Endothelial cell of umbilical vein (primary cell): ENCODE results near the gene WFDC13. TPM values are rescaled to one million over a fixed set of nuclear protein-coding genes. Genes with fewer than 3 reads are reported as not detected.

Experiments
- BruUV-seq: library from RNA; stranded (reverse); fragments of 400-500 nt; replicated peaks from 2 replicates; lab custom pipeline; 2021; lab: Mats Ljungman, UMichigan
- CTCF ChIA-PET: fragments of 300-600, 350-600 bp; sonication (Branson Sonifier 250); formaldehyde crosslinking; loops from one replicate; lab custom pipeline; 2021; ENCODE audit warnings: antibody characterized with exemption, inconsistent platforms; lab: Charles Lee
- POLR2A ChIA-PET: fragments of 300-600, 350-600 bp; sonication (Branson Sonifier 250); formaldehyde crosslinking; loops from one replicate; lab custom pipeline; 2021; ENCODE audit warnings: antibody characterized with exemption, inconsistent platforms; lab: Charles Lee
- DNase-seq: peaks from one replicate; pipeline ENCODE4 v3.0.0-alpha.2; 2011; ENCODE audit warnings: low read depth, low spot score
- FAIRE-seq: peaks from 2 replicates; lab custom pipeline; 2011; peaks lifted over from hg19 to GRCh38; lab: Jason Lieb, UNC
- H2AFZ ChIP-seq: 2 replicates; pipeline ENCODE4 v1.6.0; 2012; ENCODE audit warnings: low read depth, low read length, control low read depth, inconsistent platforms
- H3K27ac ChIP-seq: 2 replicates; pipeline ENCODE4 v1.5.1; 2011; ENCODE audit warnings: low read depth, mild to moderate bottlenecking, control low read depth, low read length, moderate library complexity; ENCODE audit not compliant: insufficient read depth
- H3K27me3 ChIP-seq, 2 experiments: 2 replicates each; pipeline versions ENCODE4 v1.6.0 to v1.6.1; 2011; ENCODE audit warnings: low read length in 2 of 2, mixed read lengths in 1 of 2; ENCODE audit not compliant: control insufficient read depth in 2 of 2, insufficient read depth in 2 of 2
- H3K36me3 ChIP-seq, 2 experiments: 2 replicates in 1 of 2; 3 replicates in 1 of 2; pipeline ENCODE4 v1.5.1; 2011; ENCODE audit warnings: low read length in 2 of 2, mild to moderate bottlenecking in 1 of 2, moderate library complexity in 1 of 2; ENCODE audit not compliant: control insufficient read depth in 2 of 2, insufficient read depth in 2 of 2; ENCODE audit errors: extremely low read depth in 1 of 2
- H3K4me1 ChIP-seq: 3 replicates; pipeline ENCODE4 v1.5.1; 2011; ENCODE audit warnings: mild to moderate bottlenecking, low read length; ENCODE audit not compliant: control insufficient read depth, insufficient read depth; ENCODE audit errors: extremely low read depth
- H3K4me2 ChIP-seq: 2 replicates; pipeline ENCODE4 v1.6.1; 2011; ENCODE audit warnings: low read length, control low read depth, mixed read lengths; ENCODE audit not compliant: insufficient read depth
- H3K4me3 ChIP-seq, 3 experiments: fragments of 200-600 bp in 1 of 3; sonication (generic), shearing (Covaris generic) in 1 of 3; replicated peaks in 1 of 3; 2 replicates each; pipeline ENCODE4 v1.5.1; 2011 to 2016; ENCODE audit warnings: control low read depth in 3 of 3, low read length in 3 of 3, mild to moderate bottlenecking in 2 of 3, inconsistent platforms in 1 of 3, low read depth in 1 of 3, moderate library complexity in 1 of 3; ENCODE audit not compliant: insufficient read depth in 1 of 3
- H3K79me2 ChIP-seq: 2 replicates; pipeline ENCODE4 v1.6.0; 2012; ENCODE audit warnings: low read length, inconsistent platforms; ENCODE audit not compliant: control insufficient read depth, insufficient read depth
- H3K9ac ChIP-seq: replicated peaks from 2 replicates; pipeline ENCODE3; 2011; ENCODE audit warnings: low read length, control low read depth; ENCODE audit not compliant: insufficient read depth; ENCODE audit errors: extremely low read depth
- H3K9me1 ChIP-seq: replicated peaks from 3 replicates; pipeline ENCODE4 v1.6.0; 2011; ENCODE audit warnings: mild to moderate bottlenecking, low read length; ENCODE audit not compliant: control insufficient read depth, insufficient read depth; ENCODE audit errors: extremely low read depth
- H3K9me3 ChIP-seq: replicated peaks from 2 replicates; pipeline ENCODE4 v1.5.1; 2012; ENCODE audit warnings: low read length, inconsistent platforms; ENCODE audit not compliant: control insufficient read depth, insufficient read depth
- H4K20me1 ChIP-seq: replicated peaks from 2 replicates; pipeline ENCODE3; 2011; ENCODE audit warnings: mild to moderate bottlenecking, low read length; ENCODE audit not compliant: control insufficient read depth, insufficient read depth; ENCODE audit errors: extremely low read depth
- EZH2 ChIP-seq: IDR thresholded peaks from 2 replicates; pipeline ENCODE4 v1.6.1; 2012; ENCODE audit warnings: borderline replicate concordance, low read depth, mild to moderate bottlenecking, moderate library complexity, low read length, inconsistent platforms; ENCODE audit not compliant: severe bottlenecking
- FOS ChIP-seq: IDR thresholded peaks from 2 replicates; pipeline ENCODE4 v1.6.1; 2011; ENCODE audit warnings: mild to moderate bottlenecking, low read length, moderate library complexity, borderline replicate concordance; ENCODE audit not compliant: insufficient read depth
- GATA2 ChIP-seq: IDR thresholded peaks from 2 replicates; pipeline ENCODE4 v1.7.0; 2011; ENCODE audit warnings: low read depth, mild to moderate bottlenecking, moderate library complexity, mixed read lengths, low read length; ENCODE audit not compliant: insufficient read length, insufficient read depth
- JUN ChIP-seq: IDR thresholded peaks from 2 replicates; pipeline ENCODE4 v1.6.1; 2011; ENCODE audit warnings: borderline replicate concordance, low read depth; ENCODE audit not compliant: insufficient read length, insufficient read depth
- MAX ChIP-seq: IDR thresholded peaks from 2 replicates; pipeline ENCODE4 v1.6.1; 2011; ENCODE audit not compliant: insufficient read depth, insufficient read length
- MYC ChIP-seq: IDR thresholded peaks from one replicate; pipeline ENCODE4 v1.6.1; 2011; ENCODE audit warnings: mild to moderate bottlenecking, low read depth, low read length
- POLR2A ChIP-seq: IDR thresholded peaks from 2 replicates; pipeline ENCODE4 v1.6.1; 2012; ENCODE audit warnings: low read depth, mild to moderate bottlenecking, control low read depth, low read length
- POLR2AphosphoS5 ChIP-seq: IDR thresholded peaks from 2 replicates; pipeline ENCODE4 v1.6.1; 2012; ENCODE audit warnings: low read depth, mild to moderate bottlenecking, control low read depth, low read length, moderate library complexity; ENCODE audit not compliant: insufficient read depth
- dilution Hi-C: fragments of 300-500 bp; cut with MboI; formaldehyde crosslinking; loops from one replicate; pipeline ENCODE4 v1.15.0; 2019; ENCODE audit warnings: low sequenced_read_pairs; ENCODE audit not compliant: extremely low pct_ligation_motif_present
- intact Hi-C: fragments of 100-400 bp; cut with micrococcal nuclease; formaldehyde crosslinking; loops from one replicate; pipeline ENCODE4 v1.10.0; 2022
- polyA plus RNA-seq, 4 experiments: library from polyadenylated mRNA; depleted of rRNA in 3 of 4; stranded (reverse) in 3 of 4; unstranded in 1 of 4; fragments of >200 nt; gene quantifications; 2 replicates each; pipeline versions ENCODE4 v1.2.1 to v1.2.3, GENCODE V29; 2011 to 2012; ENCODE audit warnings: missing spikeins in 1 of 4
- total RNA-seq: library from RNA; stranded (reverse); gene quantifications from 2 replicates; pipeline ENCODE4 v1.2.3, GENCODE V29; 2021
- TF ChIP-seq, protein P1 (sequence below), 2 donors: IDR thresholded peaks; 1 replicate in 1 of 2; 2 replicates in 1 of 2; pipeline ENCODE4 v1.5.1; 2011; ENCODE audit warnings: low read length in 2 of 2, mild to moderate bottlenecking in 2 of 2, moderate library complexity in 2 of 2, control low read depth in 1 of 2, inconsistent platforms in 1 of 2, low read depth in 1 of 2; ENCODE audit not compliant: insufficient read depth in 1 of 2; ENCODE audit errors: extremely low read depth in 1 of 2

WFDC13 gene
- total and polyA plus RNA-seq, 2 donors (not counting 3 experiments of a cell fraction or from before 2014, with no cell fraction given), result not detected

DNA sequence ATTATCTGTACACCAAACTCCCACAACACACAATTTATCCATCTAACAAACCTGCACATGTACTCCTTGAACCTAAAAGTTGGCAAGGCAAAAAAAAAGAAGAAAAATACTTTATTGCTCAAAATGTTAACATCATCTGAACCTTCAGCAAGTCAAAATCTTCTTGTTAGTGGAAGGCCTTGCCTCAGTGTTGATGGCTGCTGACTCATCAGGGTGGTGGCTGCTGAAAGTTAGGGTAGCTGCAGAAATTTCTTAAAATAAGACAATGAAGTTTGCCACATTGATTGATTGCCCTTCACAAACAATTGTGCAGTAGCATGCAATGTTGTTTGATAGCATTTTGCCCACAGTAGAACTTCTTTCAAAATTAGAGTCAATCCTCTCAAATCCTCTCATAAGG, 29.1 kb upstream of the WFDC13 start:
- intact Hi-C loops (no loop called here), dilution Hi-C loops (no loop called here)
- Histone ChIP-seq H3K9ac (no peak overlapping the region), H3K27ac (no peak overlapping the region), H3K79me2 (no peaks in the 10 kb centered on the region), H4K20me1 (no peaks in the 10 kb centered on the region), H3K27me3 (no peaks in the 10 kb centered on the region), H3K4me3 (no peak overlapping the region), H3K36me3 (no peaks in the 10 kb centered on the region), H3K4me1 (no peaks in the 10 kb centered on the region), H3K4me2 (no peak overlapping the region), H3K9me1 (no peaks in the 10 kb centered on the region), H2AFZ (no peak overlapping the region), H3K9me3 (no peaks in the 10 kb centered on the region)
- DNase-seq (no peak), FAIRE-seq (no peak)
- CTCF ChIA-PET, result interaction anchor here (1.0 kb wide), 1 partner anchor 43 kb away, joined by 3 read pairs; the partner anchor contains the start of gene WFDC10A
- POLR2A ChIA-PET, result no interaction called here
- no peak for TF ChIP-seq MYC
- no peak for TF ChIP-seq POLR2A
- TF ChIP-seq EZH2, result no peak
- no peak for TF ChIP-seq GATA2
- TF ChIP-seq, protein P1, sequence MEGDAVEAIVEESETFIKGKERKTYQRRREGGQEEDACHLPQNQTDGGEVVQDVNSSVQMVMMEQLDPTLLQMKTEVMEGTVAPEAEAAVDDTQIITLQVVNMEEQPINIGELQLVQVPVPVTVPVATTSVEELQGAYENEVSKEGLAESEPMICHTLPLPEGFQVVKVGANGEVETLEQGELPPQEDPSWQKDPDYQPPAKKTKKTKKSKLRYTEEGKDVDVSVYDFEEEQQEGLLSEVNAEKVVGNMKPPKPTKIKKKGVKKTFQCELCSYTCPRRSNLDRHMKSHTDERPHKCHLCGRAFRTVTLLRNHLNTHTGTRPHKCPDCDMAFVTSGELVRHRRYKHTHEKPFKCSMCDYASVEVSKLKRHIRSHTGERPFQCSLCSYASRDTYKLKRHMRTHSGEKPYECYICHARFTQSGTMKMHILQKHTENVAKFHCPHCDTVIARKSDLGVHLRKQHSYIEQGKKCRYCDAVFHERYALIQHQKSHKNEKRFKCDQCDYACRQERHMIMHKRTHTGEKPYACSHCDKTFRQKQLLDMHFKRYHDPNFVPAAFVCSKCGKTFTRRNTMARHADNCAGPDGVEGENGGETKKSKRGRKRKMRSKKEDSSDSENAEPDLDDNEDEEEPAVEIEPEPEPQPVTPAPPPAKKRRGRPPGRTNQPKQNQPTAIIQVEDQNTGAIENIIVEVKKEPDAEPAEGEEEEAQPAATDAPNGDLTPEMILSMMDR (IDR thresholded peaks at IDR 0.05; ENCODE audit: extremely low read depth in 1 of 2, insufficient read depth in 1 of 2, low read depth in 1 of 2, low read length in 2 of 2), result no peak
- no peak for TF ChIP-seq JUN
- TF ChIP-seq POLR2AphosphoS5, result no peak
- no peak for TF ChIP-seq MAX
- TF ChIP-seq FOS, result no peak
- no TSS peak for BruUV-seq
